DND-41 (cell line): ENCODE data around the gene MBD4.
"Not testable (repeated sequence)": the region's sequence is repeated elsewhere in the genome, so short reads cannot be mapped to it uniquely, and the experiment has no call there.

Experiments
- ATAC-seq: fragments of 200-7000 bp; cut with Tn5 transposase; 3 replicates; pipeline ENCODE4 v1.9.1; 2021; ENCODE audit warnings: low read depth; ENCODE audit not compliant: insufficient read depth
- DNase-seq: peaks from one replicate; pipeline ENCODE4 v3.0.0-alpha.2; 2020
- H2AFZ ChIP-seq: 2 replicates; pipeline ENCODE4 v1.6.0; 2012; ENCODE audit warnings: low read depth, low read length
- H3K27ac ChIP-seq: 2 replicates; pipeline ENCODE4 v1.5.1; 2012; ENCODE audit warnings: low read length, inconsistent platforms
- H3K27me3 ChIP-seq: fragments of 200-600 bp; sonication (generic); 2 replicates; pipeline ENCODE4 v1.6.0; 2012; ENCODE audit warnings: low read length, mild to moderate bottlenecking, inconsistent platforms; ENCODE audit not compliant: insufficient read depth, poor library complexity
- H3K36me3 ChIP-seq: 2 replicates; pipeline ENCODE4 v1.5.1; 2012; ENCODE audit warnings: low read length, inconsistent platforms; ENCODE audit not compliant: insufficient read depth
- H3K4me1 ChIP-seq: 2 replicates; pipeline ENCODE4 v1.5.1; 2012; ENCODE audit warnings: mild to moderate bottlenecking, low read length; ENCODE audit not compliant: insufficient read depth
- H3K4me2 ChIP-seq: 2 replicates; pipeline ENCODE4 v1.6.0; 2012; ENCODE audit warnings: mild to moderate bottlenecking, moderate library complexity, low read length, inconsistent platforms; ENCODE audit not compliant: insufficient read depth
- H3K4me3 ChIP-seq, 2 experiments: fragments of 200-600 bp in 1 of 2; shearing (Covaris generic) in 1 of 2; 2 replicates each; pipeline ENCODE4 v1.5.1; 2012 to 2016; ENCODE audit warnings: inconsistent platforms in 2 of 2, low read length in 2 of 2, mild to moderate bottlenecking in 2 of 2, low read depth in 1 of 2, moderate library complexity in 1 of 2
- H3K79me2 ChIP-seq: 2 replicates; pipeline ENCODE4 v1.6.0; 2012; ENCODE audit warnings: low read length, inconsistent platforms; ENCODE audit not compliant: insufficient read depth
- H3K9ac ChIP-seq: 2 replicates; pipeline ENCODE4 v1.6.0; 2012; ENCODE audit warnings: low read depth, mild to moderate bottlenecking, inconsistent platforms, low read length, moderate library complexity
- H3K9me3 ChIP-seq: 2 replicates; pipeline ENCODE4 v1.5.1; 2012; ENCODE audit warnings: low read length, moderate library complexity, mild to moderate bottlenecking, inconsistent platforms; ENCODE audit not compliant: insufficient read depth, severe bottlenecking
- H4K20me1 ChIP-seq: 2 replicates; pipeline ENCODE4 v1.6.0; 2012; ENCODE audit warnings: low read length; ENCODE audit not compliant: insufficient read depth
- EZH2 ChIP-seq: IDR thresholded peaks from 3 replicates; pipeline ENCODE4 v1.6.1; 2012; ENCODE audit warnings: borderline replicate concordance, low read depth, mild to moderate bottlenecking, moderate library complexity, low read length, inconsistent platforms; ENCODE audit not compliant: severe bottlenecking
- TF ChIP-seq, protein P1 (sequence below): IDR thresholded peaks from 2 replicates; pipeline ENCODE4 v1.5.1; 2012; ENCODE audit warnings: borderline replicate concordance, low read length, moderate library complexity, mild to moderate bottlenecking; ENCODE audit not compliant: poor library complexity, severe bottlenecking; ENCODE audit errors: extremely low read depth

The MBD4 gene

DNA sequence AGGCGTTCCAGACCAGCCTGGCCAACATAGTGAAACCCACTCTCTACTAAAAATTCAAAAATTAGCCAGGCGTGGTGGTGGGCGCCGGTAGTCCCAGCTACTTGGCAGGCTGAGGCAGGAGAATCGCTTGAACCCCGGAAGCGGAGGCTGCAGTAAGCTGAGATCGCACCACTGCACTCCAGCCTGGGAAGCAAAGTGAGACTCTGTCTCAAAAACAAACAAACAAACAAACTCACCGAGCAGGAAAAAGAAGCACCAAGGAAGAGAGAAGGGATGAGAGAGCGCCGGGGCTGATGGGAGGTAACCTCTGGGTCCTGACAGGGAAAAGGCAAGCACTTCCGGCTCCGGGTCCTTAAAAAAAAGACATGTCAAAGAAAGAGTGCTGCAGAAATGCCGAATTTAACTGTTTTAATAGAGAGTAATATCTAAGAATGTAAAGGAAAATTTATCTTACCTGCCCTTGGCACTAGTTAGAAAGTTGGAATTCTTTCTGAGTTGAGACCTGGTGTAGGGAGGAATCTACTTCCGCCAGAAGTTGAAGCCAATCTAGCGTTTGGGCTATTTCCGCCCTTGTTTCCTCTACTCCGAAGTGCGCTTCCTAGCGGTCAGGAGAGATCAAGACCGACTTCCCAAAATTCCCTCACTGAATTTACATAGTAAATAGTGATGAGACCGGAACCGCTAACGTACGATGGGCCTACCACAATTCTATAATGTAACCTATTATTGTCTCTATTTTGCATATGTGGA, 40.4 kb downstream of the MBD4 start:
- peak; percentile 89 for ATAC-seq
- peaks cover 46% of the 10 kb centered on the region for H3K4me1 ChIP-seq
- H3K9ac ChIP-seq: peak overlapping the region; percentile 64
- TF ChIP-seq EZH2: no peak
- TF ChIP-seq, protein P1, sequence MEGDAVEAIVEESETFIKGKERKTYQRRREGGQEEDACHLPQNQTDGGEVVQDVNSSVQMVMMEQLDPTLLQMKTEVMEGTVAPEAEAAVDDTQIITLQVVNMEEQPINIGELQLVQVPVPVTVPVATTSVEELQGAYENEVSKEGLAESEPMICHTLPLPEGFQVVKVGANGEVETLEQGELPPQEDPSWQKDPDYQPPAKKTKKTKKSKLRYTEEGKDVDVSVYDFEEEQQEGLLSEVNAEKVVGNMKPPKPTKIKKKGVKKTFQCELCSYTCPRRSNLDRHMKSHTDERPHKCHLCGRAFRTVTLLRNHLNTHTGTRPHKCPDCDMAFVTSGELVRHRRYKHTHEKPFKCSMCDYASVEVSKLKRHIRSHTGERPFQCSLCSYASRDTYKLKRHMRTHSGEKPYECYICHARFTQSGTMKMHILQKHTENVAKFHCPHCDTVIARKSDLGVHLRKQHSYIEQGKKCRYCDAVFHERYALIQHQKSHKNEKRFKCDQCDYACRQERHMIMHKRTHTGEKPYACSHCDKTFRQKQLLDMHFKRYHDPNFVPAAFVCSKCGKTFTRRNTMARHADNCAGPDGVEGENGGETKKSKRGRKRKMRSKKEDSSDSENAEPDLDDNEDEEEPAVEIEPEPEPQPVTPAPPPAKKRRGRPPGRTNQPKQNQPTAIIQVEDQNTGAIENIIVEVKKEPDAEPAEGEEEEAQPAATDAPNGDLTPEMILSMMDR: peak; percentile 95
- H3K79me2 ChIP-seq: peaks cover 50% of the 10 kb centered on the region
- no peaks in the 10 kb centered on the region for H3K9me3 ChIP-seq
- DNase-seq: peak; percentile 86
- peak overlapping the region; percentile 85 for H3K4me2 ChIP-seq
- H2AFZ ChIP-seq: peak overlapping the region; percentile 87
- H3K27ac ChIP-seq: peak overlapping the region; percentile 85
- H4K20me1 ChIP-seq: peaks cover 33% of the 10 kb centered on the region
- H3K36me3 ChIP-seq: peaks cover 31% of the 10 kb centered on the region
- peak overlapping the region; percentile 89 to 92 for H3K4me3 ChIP-seq
- H3K27me3 ChIP-seq: no peaks in the 10 kb centered on the region

GRCh38 chr3:129398803-129399144, 41.0 kb downstream of the MBD4 start:
- no peak for TF ChIP-seq EZH2
- TF ChIP-seq, protein P1: no peak
- no peaks in the 10 kb centered on the region for H3K27me3 ChIP-seq
- DNase-seq (peak; percentile 24), ATAC-seq (peak; percentile 47)
- H3K4me1 ChIP-seq: peaks cover 46% of the 10 kb centered on the region
- peaks cover 50% of the 10 kb centered on the region for H3K79me2 ChIP-seq
- no peaks in the 10 kb centered on the region for H3K9me3 ChIP-seq
- peak overlapping the region; percentile 87 for H2AFZ ChIP-seq
- peaks cover 33% of the 10 kb centered on the region for H4K20me1 ChIP-seq
- H3K27ac ChIP-seq: peak overlapping the region; percentile 85
- H3K9ac ChIP-seq: peak overlapping the region; percentile 64
- H3K4me3 ChIP-seq: peak overlapping the region; percentile 89 to 92
- H3K4me2 ChIP-seq: peak overlapping the region; percentile 85
- peaks cover 36% of the 10 kb centered on the region for H3K36me3 ChIP-seq

- H3K9ac ChIP-seq, H3K27me3 ChIP-seq, DNase-seq, H3K4me3 ChIP-seq, H3K4me2 ChIP-seq, H3K9me3 ChIP-seq, ATAC-seq, H3K27ac ChIP-seq, H2AFZ ChIP-seq: not testable (repeated sequence)
- peaks cover 33% of the 10 kb centered on the region for H4K20me1 ChIP-seq
- peaks cover 49% of the 10 kb centered on the region for H3K79me2 ChIP-seq
- peaks cover 35% of the 10 kb centered on the region for H3K4me1 ChIP-seq
- H3K36me3 ChIP-seq: peaks cover 76% of the 10 kb centered on the region
These were observed 45.8 kb downstream of the MBD4 start for GRCh38 chr3:129393760-129394564.

DNA sequence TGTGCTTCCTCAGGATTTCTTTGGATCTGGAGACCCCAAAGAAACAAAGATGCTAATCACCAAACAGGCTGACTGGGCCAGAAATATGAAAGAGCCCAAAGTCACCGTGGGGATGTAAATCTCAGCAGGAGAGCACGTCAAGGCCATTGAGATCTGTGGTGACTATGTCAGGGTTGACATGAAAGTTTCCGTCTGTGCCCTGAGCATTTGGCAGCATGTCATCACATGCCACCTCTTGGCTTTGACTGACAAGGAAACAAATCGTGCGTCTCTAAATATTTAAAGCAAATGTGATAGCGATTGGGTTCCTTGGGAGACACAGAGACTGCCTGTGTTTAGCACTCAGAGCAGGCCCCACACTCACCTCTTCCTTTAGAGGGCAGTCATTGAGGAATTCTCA, 46.5 kb downstream of the MBD4 start:
- Histone ChIP-seq H3K9ac (no peak overlapping the region), H3K4me1 (peaks cover 29% of the 10 kb centered on the region), H3K4me2 (no peak overlapping the region), H2AFZ (no peak overlapping the region), H3K9me3 (no peaks in the 10 kb centered on the region), H3K27ac (no peak overlapping the region), H3K27me3 (no peaks in the 10 kb centered on the region), H3K4me3 (no peak overlapping the region), H3K36me3 (peaks cover 82% of the 10 kb centered on the region), H4K20me1 (peaks cover 32% of the 10 kb centered on the region), H3K79me2 (peaks cover 42% of the 10 kb centered on the region)
- ATAC-seq (no peak), DNase-seq (no peak)
- TF ChIP-seq, protein P1: no peak
- TF ChIP-seq EZH2: no peak

DNA sequence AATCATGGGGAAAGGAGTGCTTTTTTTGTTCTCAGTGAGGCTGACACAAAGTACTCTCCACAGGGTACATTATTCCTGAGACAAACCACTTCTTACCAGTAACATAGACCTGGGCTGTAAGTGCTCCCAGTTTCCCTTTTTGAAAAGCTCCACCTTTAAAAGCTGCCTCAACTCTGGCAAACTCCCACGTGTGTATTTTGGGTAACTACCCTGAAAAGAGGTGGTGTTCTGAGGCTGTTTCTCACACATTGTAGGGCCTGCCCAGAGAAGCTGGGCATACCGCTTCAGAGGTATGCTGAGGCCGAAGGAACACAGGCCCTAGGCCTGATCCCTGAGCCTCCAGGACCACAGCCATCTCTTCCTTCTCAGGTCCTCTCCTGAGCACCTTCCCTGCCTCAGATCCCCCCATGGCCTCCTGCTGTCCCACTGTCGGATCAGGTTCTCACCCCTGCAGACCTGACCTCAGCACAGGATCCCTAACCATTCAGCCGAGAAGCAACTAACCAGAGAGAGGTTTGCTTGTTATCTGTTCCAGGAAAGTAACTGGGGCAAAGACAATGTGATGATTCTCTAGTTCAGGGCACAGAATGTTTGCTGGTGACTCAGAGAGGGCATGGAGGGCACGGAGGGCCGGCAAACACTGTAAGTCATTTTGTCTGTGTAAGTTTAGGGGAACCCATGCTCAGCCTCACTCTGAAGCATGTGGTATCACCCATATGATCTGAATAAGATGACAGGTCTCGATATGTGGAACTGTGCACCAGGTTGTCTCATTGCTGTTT, 47.5 kb downstream of the MBD4 start:
- peaks cover 24% of the 10 kb centered on the region for H4K20me1 ChIP-seq

More for the DNA sequence above, 47.5 kb downstream of the MBD4 start:
- H3K27me3 ChIP-seq, H3K4me2 ChIP-seq, H3K27ac ChIP-seq, H2AFZ ChIP-seq, H3K9ac ChIP-seq, ATAC-seq, H3K4me3 ChIP-seq, H3K9me3 ChIP-seq, DNase-seq: not testable (repeated sequence)
- Histone ChIP-seq H3K4me1 (peaks cover 19% of the 10 kb centered on the region), H3K79me2 (peaks cover 32% of the 10 kb centered on the region), H3K36me3 (peaks cover 89% of the 10 kb centered on the region)
